HL-60 (cell line): ENCODE results near the gene PA2G4.

Experiments
- DNase-seq, 2 experiments: peaks; one replicate each; pipeline ENCODE4 v3.0.0-alpha.2; 2010 to 2020; ENCODE audit warnings: low read depth in 1 of 2, low spot score in 1 of 2
- H3K27ac ChIP-seq: fragments of 250-450 bp; sonication (Bioruptor Pico); replicated peaks from 2 replicates; pipeline ENCODE4 v1.5.1; 2020; ENCODE audit warnings: mild to moderate bottlenecking, moderate library complexity
- H3K27me3 ChIP-seq: fragments of 250-450 bp; sonication (Bioruptor Pico); 2 replicates; pipeline ENCODE4 v1.5.1; 2021; ENCODE audit warnings: mild to moderate bottlenecking, moderate library complexity; ENCODE audit not compliant: insufficient read depth, poor library complexity, severe bottlenecking
- H3K4me3 ChIP-seq: replicated peaks from 2 replicates; pipeline ENCODE4 v1.5.1; 2011; ENCODE audit warnings: mild to moderate bottlenecking, control low read depth, low read length; ENCODE audit not compliant: insufficient read depth
- POLR2AphosphoS5 ChIP-seq: IDR thresholded peaks from 2 replicates; pipeline ENCODE4 v1.6.1; 2012; ENCODE audit warnings: low read depth
- REST ChIP-seq: IDR thresholded peaks from 2 replicates; pipeline ENCODE4 v1.6.1; 2012; ENCODE audit warnings: low read depth; ENCODE audit not compliant: insufficient replicate concordance
- SPI1 ChIP-seq: IDR thresholded peaks from 2 replicates; pipeline ENCODE4 v1.6.1; 2012; ENCODE audit warnings: low read depth, mild to moderate bottlenecking, borderline replicate concordance
- TF ChIP-seq, protein P1 (sequence below): IDR thresholded peaks from one replicate; pipeline ENCODE4 v1.5.1; 2011; ENCODE audit warnings: low read length, control low read depth, inconsistent platforms; ENCODE audit not compliant: insufficient read depth

Gene PA2G4

DNA sequence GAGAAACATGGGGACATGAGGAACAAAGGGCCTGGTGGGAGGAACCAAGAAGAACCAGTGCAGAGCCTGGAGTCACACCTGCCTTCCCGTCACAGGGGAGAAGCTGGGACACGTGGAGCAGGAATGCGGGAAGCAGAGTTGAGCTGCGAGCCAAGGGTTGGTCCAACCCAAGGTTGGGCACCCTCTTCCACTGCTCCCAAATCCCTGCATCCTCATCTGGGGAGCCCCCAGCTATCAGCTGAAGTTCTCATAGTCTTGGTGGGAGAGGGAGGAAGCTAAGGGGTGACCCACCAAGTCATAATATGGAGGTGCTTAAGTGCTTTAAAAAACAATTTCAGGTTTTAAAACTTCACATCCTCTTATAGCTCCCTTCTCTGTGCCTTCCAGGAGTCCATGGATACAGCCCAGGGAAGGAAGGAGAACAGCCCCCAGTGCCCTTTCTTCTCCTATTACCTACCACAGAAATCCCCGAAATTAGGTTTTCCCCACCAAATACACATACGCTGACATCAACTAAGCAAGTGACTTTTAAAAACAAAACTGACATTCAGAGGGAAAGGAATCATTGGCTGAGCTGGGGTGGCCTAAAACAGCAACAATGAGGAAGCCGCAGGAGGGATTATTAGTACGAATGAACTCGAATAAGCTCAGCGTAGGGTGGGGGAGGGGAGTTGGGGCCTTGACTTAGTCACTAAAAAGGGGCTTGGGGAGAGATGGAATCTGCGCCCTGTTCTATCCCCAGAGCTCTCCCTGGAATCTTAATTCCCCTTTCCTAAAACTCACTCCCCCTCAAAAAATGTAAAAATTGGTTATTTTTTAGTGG is 58.3 kb downstream of the PA2G4 start:
- no peak for DNase-seq
- Histone ChIP-seq H3K27me3 (no peaks in the 10 kb centered on the region), H3K27ac (no peak overlapping the region), H3K4me3 (no peak overlapping the region)
- TF ChIP-seq REST: no peak
- TF ChIP-seq, protein P1, sequence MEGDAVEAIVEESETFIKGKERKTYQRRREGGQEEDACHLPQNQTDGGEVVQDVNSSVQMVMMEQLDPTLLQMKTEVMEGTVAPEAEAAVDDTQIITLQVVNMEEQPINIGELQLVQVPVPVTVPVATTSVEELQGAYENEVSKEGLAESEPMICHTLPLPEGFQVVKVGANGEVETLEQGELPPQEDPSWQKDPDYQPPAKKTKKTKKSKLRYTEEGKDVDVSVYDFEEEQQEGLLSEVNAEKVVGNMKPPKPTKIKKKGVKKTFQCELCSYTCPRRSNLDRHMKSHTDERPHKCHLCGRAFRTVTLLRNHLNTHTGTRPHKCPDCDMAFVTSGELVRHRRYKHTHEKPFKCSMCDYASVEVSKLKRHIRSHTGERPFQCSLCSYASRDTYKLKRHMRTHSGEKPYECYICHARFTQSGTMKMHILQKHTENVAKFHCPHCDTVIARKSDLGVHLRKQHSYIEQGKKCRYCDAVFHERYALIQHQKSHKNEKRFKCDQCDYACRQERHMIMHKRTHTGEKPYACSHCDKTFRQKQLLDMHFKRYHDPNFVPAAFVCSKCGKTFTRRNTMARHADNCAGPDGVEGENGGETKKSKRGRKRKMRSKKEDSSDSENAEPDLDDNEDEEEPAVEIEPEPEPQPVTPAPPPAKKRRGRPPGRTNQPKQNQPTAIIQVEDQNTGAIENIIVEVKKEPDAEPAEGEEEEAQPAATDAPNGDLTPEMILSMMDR: no peak
- no peak for TF ChIP-seq SPI1
- no peak for TF ChIP-seq POLR2AphosphoS5
